ENCODE results near the gene OLFM4. TPM values are rescaled to one million over a fixed set of nuclear protein-coding genes. Genes with fewer than 3 reads are reported as not detected.
"Not testable (repeated sequence)": the region's sequence is repeated elsewhere in the genome, so short reads cannot be mapped to it uniquely, and the experiment has no call there.

Gene OLFM4
- not detected in 2 replicates for total RNA-seq (2014; rRNA removed)
- polyA plus RNA-seq (2012), result not detected

- no peak for DNase-seq (ENCODE audit: low read depth)
These were observed at the start of gene OLFM4 for GRCh38 chr13:53028637-53029203. Gene OLFM4, plus strand, starts transcription at chr13:53028813. Its CDS starts 24 bp downstream, at chr13:53028837.

GRCh38 chr13:52978989-52979388 is 49.6 kb upstream of the OLFM4 start:
- DNase-seq (ENCODE audit: low read depth), result no peak

- no peak for DNase-seq (ENCODE audit: low read depth)
These were observed 47.9 kb upstream of the OLFM4 start for GRCh38 chr13:52980695-52981094.

GRCh38 chr13:52983836-52984235 is 44.8 kb upstream of the OLFM4 start:
- DNase-seq (ENCODE audit: low read depth), result no peak

- no peak for DNase-seq (ENCODE audit: low read depth)
These were observed 43.7 kb upstream of the OLFM4 start for GRCh38 chr13:52984881-52985363.

- DNase-seq (ENCODE audit: low read depth), result no peak
These were observed 37.1 kb upstream of the OLFM4 start for GRCh38 chr13:52991344-52992020.

GRCh38 chr13:52992110-52992509 is 36.5 kb upstream of the OLFM4 start:
- no peak for DNase-seq (ENCODE audit: low read depth)

- DNase-seq (ENCODE audit: low read depth), result no peak
These were observed 34.6 kb upstream of the OLFM4 start for GRCh38 chr13:52994051-52994450.

- no peak for DNase-seq (ENCODE audit: low read depth)
These were observed 33.7 kb upstream of the OLFM4 start for GRCh38 chr13:52994865-52995264.

GRCh38 chr13:52995946-52996345 is 32.7 kb upstream of the OLFM4 start:
- no peak for DNase-seq (ENCODE audit: low read depth)

- DNase-seq (ENCODE audit: low read depth), result no peak
These were observed 30.4 kb upstream of the OLFM4 start for GRCh38 chr13:52997951-52998876.

GRCh38 chr13:52999093-52999696 is 29.4 kb upstream of the OLFM4 start:
- DNase-seq (ENCODE audit: low read depth), result no peak

- DNase-seq (ENCODE audit: low read depth), result no peak
These were observed 27.0 kb upstream of the OLFM4 start for GRCh38 chr13:53001444-53002225.

GRCh38 chr13:53004573-53004972 is 24.0 kb upstream of the OLFM4 start:
- no peak for DNase-seq (ENCODE audit: low read depth)

GRCh38 chr13:53005626-53006025 is 23.0 kb upstream of the OLFM4 start:
- no peak for DNase-seq (ENCODE audit: low read depth)

- no peak for DNase-seq (ENCODE audit: low read depth)
These were observed 20.7 kb upstream of the OLFM4 start for GRCh38 chr13:53007872-53008271.

- DNase-seq (ENCODE audit: low read depth), result no peak
These were observed 18.1 kb upstream of the OLFM4 start for GRCh38 chr13:53010374-53011105.

- DNase-seq (ENCODE audit: low read depth), result no peak
These were observed 15.9 kb upstream of the OLFM4 start for GRCh38 chr13:53012707-53013106.

- no peak for DNase-seq (ENCODE audit: low read depth)
These were observed 15.5 kb upstream of the OLFM4 start for GRCh38 chr13:53013113-53013512.

GRCh38 chr13:53014018-53014417 is 14.6 kb upstream of the OLFM4 start:
- DNase-seq (ENCODE audit: low read depth), result not testable (repeated sequence)
